ENCODE data around the gene NABP1.

- TF ChIP-seq KDM5A (IDR thresholded peaks at IDR 0.05), result no peak
- no peak for TF ChIP-seq PHF8 (IDR thresholded peaks at IDR 0.05; ENCODE audit: borderline replicate concordance, low read depth)
- TF ChIP-seq, protein P1, sequence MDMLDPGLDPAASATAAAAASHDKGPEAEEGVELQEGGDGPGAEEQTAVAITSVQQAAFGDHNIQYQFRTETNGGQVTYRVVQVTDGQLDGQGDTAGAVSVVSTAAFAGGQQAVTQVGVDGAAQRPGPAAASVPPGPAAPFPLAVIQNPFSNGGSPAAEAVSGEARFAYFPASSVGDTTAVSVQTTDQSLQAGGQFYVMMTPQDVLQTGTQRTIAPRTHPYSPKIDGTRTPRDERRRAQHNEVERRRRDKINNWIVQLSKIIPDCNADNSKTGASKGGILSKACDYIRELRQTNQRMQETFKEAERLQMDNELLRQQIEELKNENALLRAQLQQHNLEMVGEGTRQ (IDR thresholded peaks at IDR 0.05), result no peak
- no peak for TF ChIP-seq POLR2A (IDR thresholded peaks at IDR 0.05; ENCODE audit: low read length)
- no peak for TF ChIP-seq RAD21 (conservative IDR thresholded peaks at IDR 0.05 in 1 of 2, IDR thresholded peaks at IDR 0.05 in 1 of 2)
- no peak for TF ChIP-seq EP300 (IDR thresholded peaks at IDR 0.05)
- TF ChIP-seq, protein P2, sequence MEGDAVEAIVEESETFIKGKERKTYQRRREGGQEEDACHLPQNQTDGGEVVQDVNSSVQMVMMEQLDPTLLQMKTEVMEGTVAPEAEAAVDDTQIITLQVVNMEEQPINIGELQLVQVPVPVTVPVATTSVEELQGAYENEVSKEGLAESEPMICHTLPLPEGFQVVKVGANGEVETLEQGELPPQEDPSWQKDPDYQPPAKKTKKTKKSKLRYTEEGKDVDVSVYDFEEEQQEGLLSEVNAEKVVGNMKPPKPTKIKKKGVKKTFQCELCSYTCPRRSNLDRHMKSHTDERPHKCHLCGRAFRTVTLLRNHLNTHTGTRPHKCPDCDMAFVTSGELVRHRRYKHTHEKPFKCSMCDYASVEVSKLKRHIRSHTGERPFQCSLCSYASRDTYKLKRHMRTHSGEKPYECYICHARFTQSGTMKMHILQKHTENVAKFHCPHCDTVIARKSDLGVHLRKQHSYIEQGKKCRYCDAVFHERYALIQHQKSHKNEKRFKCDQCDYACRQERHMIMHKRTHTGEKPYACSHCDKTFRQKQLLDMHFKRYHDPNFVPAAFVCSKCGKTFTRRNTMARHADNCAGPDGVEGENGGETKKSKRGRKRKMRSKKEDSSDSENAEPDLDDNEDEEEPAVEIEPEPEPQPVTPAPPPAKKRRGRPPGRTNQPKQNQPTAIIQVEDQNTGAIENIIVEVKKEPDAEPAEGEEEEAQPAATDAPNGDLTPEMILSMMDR (IDR thresholded peaks at IDR 0.05), result no peak
- no peak for TF ChIP-seq MYC (IDR thresholded peaks at IDR 0.05; ENCODE audit: borderline replicate concordance, low read length)
These were observed 37.5 kb downstream of the NABP1 start for GRCh38 chr2:191715471-191715870.
